Omental fat pad (tissue), 4 donors: ENCODE data around the gene LATS2. TPM values are rescaled to one million over a fixed set of nuclear protein-coding genes. Genes with fewer than 3 reads are reported as not detected.

Source experiments
- ATAC-seq: fragments of 150-250 bp; one replicate; pipeline ENCODE4 v1.9.1; 2016; ENCODE audit warnings: mild to moderate bottlenecking, moderate library complexity; ENCODE audit not compliant: low FRiP score
- DNase-seq: peaks from one replicate; pipeline ENCODE4 v3.0.0-alpha.2; 2019; ENCODE audit warnings: low spot score
- total RNA-seq, 4 donors: library from RNA; depleted of rRNA; stranded (reverse); fragments of >200 nt; gene quantifications; one replicate each; pipeline ENCODE4 v1.1.0, GENCODE V29; 2016
- TF ChIP-seq, protein P1 (sequence below), 3 donors: fragments of 450-650 bp; IDR thresholded peaks; one replicate each; pipeline ENCODE4 v1.5.1; 2016 to 2017; ENCODE audit warnings: antibody characterized with exemption in 3 of 3, mild to moderate bottlenecking in 3 of 3, moderate library complexity in 2 of 3

LATS2 gene
- total RNA-seq, 4 donors from 2014 or later = 27.6 to 48.0 (median 36.4) TPM

DNA sequence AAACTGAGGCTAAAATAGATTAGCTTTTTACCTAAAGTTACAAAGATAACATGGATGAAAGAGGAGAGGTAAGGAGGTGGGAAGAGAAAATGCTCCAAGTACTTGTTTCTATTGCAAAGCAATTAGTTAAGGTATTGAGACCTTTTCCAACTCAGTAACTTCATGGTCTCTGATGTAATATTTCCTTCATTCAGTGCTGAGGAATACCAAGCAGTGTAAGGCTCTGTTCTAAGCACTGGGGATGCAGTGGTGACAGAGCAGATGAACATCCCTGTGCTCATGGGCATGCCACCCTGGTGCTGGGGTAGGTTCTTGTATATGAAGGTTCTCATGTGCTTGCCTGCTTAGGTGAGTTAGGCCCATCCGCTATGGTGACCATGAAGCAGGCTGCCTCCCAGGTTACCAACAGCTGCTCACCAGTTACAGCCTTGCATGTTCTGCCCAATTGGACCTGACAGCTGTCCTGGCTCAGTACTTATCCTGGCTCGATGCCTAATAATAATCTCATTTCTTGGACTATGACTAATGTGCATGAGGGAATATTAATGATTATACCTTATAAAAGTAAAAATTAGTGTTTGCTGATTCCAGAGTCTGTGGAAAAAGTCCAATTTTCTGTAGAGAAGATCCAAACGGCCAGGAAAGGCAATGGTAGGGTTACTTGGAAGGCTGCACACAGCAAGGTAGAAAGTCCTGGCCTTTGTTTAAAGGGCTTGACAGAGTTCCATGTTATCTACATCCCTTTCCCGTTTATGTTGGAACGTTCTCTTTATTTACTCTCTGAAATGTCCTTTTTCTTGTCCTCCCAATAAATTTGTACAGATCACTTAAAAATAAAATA, 48.3 kb downstream of the LATS2 start:
- ATAC-seq = peak; percentile 25
- TF ChIP-seq, protein P1, sequence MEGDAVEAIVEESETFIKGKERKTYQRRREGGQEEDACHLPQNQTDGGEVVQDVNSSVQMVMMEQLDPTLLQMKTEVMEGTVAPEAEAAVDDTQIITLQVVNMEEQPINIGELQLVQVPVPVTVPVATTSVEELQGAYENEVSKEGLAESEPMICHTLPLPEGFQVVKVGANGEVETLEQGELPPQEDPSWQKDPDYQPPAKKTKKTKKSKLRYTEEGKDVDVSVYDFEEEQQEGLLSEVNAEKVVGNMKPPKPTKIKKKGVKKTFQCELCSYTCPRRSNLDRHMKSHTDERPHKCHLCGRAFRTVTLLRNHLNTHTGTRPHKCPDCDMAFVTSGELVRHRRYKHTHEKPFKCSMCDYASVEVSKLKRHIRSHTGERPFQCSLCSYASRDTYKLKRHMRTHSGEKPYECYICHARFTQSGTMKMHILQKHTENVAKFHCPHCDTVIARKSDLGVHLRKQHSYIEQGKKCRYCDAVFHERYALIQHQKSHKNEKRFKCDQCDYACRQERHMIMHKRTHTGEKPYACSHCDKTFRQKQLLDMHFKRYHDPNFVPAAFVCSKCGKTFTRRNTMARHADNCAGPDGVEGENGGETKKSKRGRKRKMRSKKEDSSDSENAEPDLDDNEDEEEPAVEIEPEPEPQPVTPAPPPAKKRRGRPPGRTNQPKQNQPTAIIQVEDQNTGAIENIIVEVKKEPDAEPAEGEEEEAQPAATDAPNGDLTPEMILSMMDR (IDR thresholded peaks at IDR 0.05) = no peak
- no peak for DNase-seq

DNA sequence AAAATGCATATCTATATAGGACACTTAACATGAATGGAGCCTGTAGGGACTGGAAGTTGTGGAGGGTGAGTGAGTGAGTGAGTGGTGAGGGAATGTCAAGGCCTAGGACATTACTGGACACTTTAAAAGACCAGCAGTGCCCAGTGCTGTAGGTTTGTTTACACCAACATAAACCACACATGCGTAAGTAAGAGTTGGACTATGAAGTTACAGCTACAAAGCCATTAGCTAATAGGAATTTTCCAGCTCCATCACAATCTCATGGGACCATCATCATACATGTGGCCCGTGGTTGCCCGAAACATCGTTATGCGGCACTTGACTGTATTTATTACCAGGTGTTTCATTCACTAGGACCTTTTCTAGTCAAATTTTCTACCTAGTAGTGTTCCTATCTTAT, 49.2 kb downstream of the LATS2 start:
- ATAC-seq (no peak), DNase-seq (no peak)
- TF ChIP-seq, protein P1 (IDR thresholded peaks at IDR 0.05) = no peak

DNA sequence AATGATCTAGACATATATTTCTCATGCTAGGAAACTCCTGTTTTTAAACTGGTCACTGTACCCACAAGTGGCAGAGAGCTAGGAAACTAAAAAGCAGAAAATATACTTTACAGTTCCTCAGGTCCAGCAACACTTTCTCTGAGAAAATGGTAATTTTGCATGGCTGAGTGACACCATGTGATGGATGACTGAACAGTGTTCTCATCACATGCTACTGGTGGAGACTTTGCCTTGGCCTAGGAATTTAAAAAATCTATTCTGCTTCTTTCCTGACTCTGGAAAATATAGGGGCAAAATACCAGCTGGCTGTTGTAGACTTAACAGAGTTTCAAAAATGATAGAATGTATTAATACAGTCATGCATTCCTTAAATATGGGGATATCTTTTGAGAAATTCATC, 50.0 kb downstream of the LATS2 start:
- DNase-seq (no peak), ATAC-seq (no peak)
- TF ChIP-seq, protein P1 (IDR thresholded peaks at IDR 0.05) = no peak

DNA sequence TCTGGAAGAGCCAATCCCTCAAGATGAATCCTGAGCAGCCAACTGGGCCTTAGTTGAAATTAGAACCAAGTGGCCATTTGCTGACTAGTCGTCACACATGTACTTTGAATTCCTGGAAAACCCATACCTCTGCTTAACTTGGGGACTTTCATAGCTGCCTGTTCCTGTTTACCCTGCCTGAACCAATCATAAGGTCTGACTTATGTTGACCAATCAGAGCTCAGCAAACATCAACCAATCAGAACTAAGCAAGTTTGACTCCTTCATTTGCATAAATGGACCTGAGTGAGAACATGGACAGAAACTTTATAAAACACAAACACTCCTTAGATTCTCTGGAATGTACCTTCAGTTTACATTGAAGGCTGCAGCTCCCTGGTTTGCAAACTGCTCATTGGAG, 50.8 kb downstream of the LATS2 start:
- DNase-seq (no peak), ATAC-seq (peak; percentile 16)
- TF ChIP-seq, protein P1 (IDR thresholded peaks at IDR 0.05) = no peak

DNA sequence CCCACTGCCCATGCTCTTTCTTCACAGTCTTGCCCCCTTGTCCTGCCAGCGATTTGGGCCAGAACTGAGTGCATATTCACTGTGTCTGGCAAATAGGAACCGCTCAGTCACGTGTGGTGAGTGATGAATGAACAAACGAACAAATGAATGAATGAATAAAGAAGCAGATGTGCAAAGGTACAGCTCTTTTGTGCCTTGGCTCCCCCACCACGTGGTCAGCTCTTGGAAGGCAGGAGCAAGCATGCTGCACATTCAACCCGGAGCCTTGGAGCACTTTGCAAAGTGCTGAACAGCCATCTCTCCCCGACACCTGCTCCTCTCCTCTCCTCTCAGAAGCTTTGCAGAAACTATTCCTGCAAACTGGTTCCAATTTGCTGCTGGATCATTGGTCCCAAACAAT, 52.4 kb downstream of the LATS2 start:
- ATAC-seq (no peak), DNase-seq (no peak)
- TF ChIP-seq, protein P1 (IDR thresholded peaks at IDR 0.05) = no peak

DNA sequence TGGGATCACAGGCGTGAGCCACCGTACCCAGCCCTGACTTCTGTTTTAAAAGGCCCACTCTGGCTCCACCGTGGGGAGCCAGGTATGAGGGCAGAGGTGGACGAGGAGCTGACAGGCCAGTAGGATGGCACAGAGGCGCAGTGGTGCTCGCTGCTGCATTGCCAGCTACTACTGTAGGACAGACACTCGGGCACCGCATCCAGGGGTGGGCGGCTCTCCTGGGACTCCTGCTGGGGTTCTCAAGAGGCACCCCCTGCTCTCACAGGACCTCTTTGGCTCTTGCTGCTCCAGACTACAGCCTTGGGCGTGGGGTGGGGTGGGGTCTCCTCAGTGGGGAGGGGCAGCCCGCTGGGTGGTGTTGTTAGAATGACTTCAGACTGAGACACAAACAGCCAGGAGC, 53.4 kb downstream of the LATS2 start:
- DNase-seq (no peak), ATAC-seq (no peak)
- TF ChIP-seq, protein P1 (IDR thresholded peaks at IDR 0.05) = no peak
